RWPE2 (cell line): Measurements from ENCODE around the gene GPC4.
"Not testable (repeated sequence)": the region's sequence is repeated elsewhere in the genome, so short reads cannot be mapped to it uniquely, and the experiment has no call there.

Experiments used
- ATAC-seq: fragments of 200-7000 bp; cut with Tn5 transposase; 3 replicates; pipeline ENCODE4 v1.9.1; 2021; ENCODE audit warnings: low read depth
- DNase-seq: peaks from one replicate; pipeline ENCODE4 v3.0.0-alpha.2; 2020; ENCODE audit warnings: low spot score
- H3K27ac ChIP-seq: fragments of 450-650 bp; 2 replicates; pipeline ENCODE4 v1.5.1; 2017; ENCODE audit warnings: mild to moderate bottlenecking; ENCODE audit not compliant: poor library complexity, severe bottlenecking
- H3K27me3 ChIP-seq: fragments of 250-450 bp; sonication (Bioruptor Pico); 2 replicates; pipeline ENCODE4 v1.5.1; 2021; ENCODE audit warnings: mild to moderate bottlenecking, moderate library complexity; ENCODE audit not compliant: insufficient read depth, poor library complexity, severe bottlenecking
- H3K36me3 ChIP-seq: fragments of 250-450 bp; sonication (Bioruptor Pico); 2 replicates; pipeline ENCODE4 v1.5.1; 2020; ENCODE audit warnings: low read depth, mild to moderate bottlenecking, moderate library complexity
- H3K4me1 ChIP-seq: fragments of 250-450 bp; sonication (Bioruptor Pico); 2 replicates; pipeline ENCODE4 v1.5.1; 2021; ENCODE audit warnings: mild to moderate bottlenecking, moderate library complexity; ENCODE audit not compliant: insufficient read depth, poor library complexity, severe bottlenecking
- H3K4me3 ChIP-seq: fragments of 250-450 bp; sonication (Bioruptor Pico); 2 replicates; pipeline ENCODE4 v1.5.1; 2021; ENCODE audit warnings: mild to moderate bottlenecking, moderate library complexity; ENCODE audit not compliant: severe bottlenecking
- H3K9me3 ChIP-seq: fragments of 250-450 bp; sonication (Bioruptor Pico); 2 replicates; pipeline ENCODE4 v1.5.1; 2021; ENCODE audit warnings: mild to moderate bottlenecking, moderate library complexity; ENCODE audit not compliant: severe bottlenecking
- TF ChIP-seq, protein P1 (sequence below): fragments of 450-650 bp; IDR thresholded peaks from one replicate; pipeline ENCODE4 v1.5.1; 2017; ENCODE audit warnings: mild to moderate bottlenecking, moderate library complexity; ENCODE audit not compliant: poor library complexity, severe bottlenecking

Gene GPC4

DNA sequence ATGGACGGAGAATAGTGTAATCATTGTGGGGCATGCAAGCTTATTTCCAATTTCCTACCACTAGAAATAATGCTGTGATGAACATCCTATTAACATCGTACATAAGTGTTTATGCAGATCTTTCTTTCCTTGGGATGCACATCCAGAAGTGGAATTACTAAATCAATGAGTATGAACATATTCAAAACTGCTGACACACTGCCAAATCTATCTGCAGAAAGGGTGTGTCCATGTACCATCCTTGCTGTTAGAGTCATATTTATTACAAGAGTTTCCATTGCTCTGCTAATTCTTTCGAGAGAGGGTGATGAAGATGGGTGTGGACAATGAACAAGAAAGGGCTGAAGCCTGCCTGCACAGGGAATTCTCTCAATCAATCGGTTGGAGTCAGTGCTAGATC, 82.6 kb downstream of the GPC4 start:
- ATAC-seq (no peak), DNase-seq (no peak)
- Histone ChIP-seq H3K27ac (no peak overlapping the region), H3K9me3 (no peaks in the 10 kb centered on the region), H3K4me3 (no peak overlapping the region), H3K4me1 (no peaks in the 10 kb centered on the region), H3K36me3 (no peaks in the 10 kb centered on the region), H3K27me3 (no peaks in the 10 kb centered on the region)
- TF ChIP-seq, protein P1, sequence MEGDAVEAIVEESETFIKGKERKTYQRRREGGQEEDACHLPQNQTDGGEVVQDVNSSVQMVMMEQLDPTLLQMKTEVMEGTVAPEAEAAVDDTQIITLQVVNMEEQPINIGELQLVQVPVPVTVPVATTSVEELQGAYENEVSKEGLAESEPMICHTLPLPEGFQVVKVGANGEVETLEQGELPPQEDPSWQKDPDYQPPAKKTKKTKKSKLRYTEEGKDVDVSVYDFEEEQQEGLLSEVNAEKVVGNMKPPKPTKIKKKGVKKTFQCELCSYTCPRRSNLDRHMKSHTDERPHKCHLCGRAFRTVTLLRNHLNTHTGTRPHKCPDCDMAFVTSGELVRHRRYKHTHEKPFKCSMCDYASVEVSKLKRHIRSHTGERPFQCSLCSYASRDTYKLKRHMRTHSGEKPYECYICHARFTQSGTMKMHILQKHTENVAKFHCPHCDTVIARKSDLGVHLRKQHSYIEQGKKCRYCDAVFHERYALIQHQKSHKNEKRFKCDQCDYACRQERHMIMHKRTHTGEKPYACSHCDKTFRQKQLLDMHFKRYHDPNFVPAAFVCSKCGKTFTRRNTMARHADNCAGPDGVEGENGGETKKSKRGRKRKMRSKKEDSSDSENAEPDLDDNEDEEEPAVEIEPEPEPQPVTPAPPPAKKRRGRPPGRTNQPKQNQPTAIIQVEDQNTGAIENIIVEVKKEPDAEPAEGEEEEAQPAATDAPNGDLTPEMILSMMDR: no peak

DNA sequence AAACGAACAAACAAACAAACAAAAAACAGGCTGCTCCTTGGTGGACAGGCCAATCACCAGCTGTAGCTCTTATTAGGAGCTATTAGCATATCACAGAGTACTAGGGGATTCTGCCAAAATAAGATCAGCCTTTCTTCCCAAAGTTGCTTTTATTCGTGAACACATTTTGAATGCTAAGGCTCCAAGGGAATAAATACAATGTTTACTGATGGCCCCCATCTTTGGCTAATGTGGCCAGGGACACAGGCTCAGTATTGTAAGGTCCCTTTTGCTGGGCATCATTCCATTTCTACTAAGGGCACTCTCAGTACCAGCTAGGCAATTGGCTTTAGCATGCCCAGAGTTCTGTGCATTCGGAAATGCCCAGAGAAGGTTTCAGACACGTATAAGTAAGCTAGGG, 84.3 kb downstream of the GPC4 start:
- Histone ChIP-seq H3K27me3 (no peaks in the 10 kb centered on the region), H3K4me1 (no peaks in the 10 kb centered on the region), H3K9me3 (no peaks in the 10 kb centered on the region), H3K36me3 (no peaks in the 10 kb centered on the region), H3K4me3 (no peak overlapping the region), H3K27ac (no peak overlapping the region)
- DNase-seq (no peak), ATAC-seq (no peak)
- TF ChIP-seq, protein P1: no peak

DNA sequence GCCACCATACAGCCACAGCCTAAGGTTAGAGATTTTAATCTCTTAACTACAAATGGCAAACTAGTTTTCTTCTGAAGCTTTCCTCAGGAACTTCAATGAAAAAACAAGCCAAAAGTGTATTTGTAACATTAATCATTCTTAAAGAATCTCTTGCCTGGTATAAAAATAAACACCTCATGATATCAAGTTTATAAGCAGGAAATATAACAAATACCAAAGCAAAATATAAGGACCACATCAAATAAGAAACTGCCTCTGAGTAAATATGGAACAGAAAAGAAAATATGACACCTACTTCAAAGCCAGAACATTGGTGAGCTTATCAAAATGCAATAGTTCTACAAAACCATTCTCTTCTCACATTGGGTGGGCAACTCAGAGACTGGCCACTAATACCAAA, 89.9 kb downstream of the GPC4 start:
- DNase-seq: no peak
- Histone ChIP-seq H3K4me1 (no peaks in the 10 kb centered on the region), H3K9me3 (no peaks in the 10 kb centered on the region), H3K36me3 (no peaks in the 10 kb centered on the region), H3K27me3 (no peaks in the 10 kb centered on the region), H3K4me3 (no peak overlapping the region), H3K27ac (no peak overlapping the region)
- TF ChIP-seq, protein P1: no peak
- no peak for ATAC-seq

DNA sequence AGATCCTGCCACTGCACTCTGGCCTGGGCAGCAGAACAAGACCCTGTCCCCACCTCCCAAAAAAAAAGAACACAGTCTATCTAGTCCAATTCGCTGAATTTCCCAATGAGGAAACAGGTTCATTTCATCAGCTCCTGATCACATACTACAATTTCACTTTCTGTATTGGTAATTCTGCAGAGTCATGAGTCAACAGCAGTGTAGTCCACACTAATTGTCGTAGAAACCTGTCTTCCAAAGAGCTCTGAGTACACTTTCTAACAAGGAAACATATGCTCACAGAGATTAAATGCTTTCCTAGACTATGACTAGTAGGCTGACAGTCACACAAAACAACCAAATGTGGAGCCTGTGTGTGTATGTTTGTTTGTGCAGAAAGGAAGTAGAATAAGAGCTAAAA, 91.9 kb downstream of the GPC4 start:
- no peaks in the 10 kb centered on the region for H3K36me3 ChIP-seq
- TF ChIP-seq, protein P1: no peak
- H3K9me3 ChIP-seq: no peaks in the 10 kb centered on the region
- H3K27me3 ChIP-seq: no peaks in the 10 kb centered on the region
- DNase-seq (no peak), ATAC-seq (no peak)
- H3K4me1 ChIP-seq: no peaks in the 10 kb centered on the region
- H3K4me3 ChIP-seq: no peak overlapping the region
- H3K27ac ChIP-seq: no peak overlapping the region

DNA sequence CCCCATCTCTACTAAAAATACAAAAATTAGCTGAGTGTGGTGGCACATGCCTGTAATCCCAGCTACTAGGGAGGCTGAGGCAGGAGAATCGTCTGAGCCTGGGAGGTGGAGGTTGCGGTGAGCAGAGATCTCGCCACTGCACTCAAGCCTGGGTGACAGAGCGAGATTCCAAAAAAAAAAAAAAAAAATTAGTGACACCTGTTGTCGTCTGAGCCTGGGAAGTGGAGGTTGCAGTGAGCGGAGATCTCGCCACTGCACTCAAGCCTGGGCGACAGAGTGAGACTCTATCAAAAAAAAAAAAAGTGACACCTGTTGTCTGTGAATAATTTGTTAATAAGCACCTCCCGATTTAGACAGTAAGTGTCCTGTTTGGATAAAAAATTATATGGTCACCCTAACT, 93.0 kb downstream of the GPC4 start:
- not testable (repeated sequence) for H3K9me3 ChIP-seq, H3K36me3 ChIP-seq, ATAC-seq, DNase-seq, H3K27ac ChIP-seq, H3K4me1 ChIP-seq, H3K4me3 ChIP-seq, H3K27me3 ChIP-seq
